ENCODE data around the gene CDK17.

CDK17 gene

GRCh38 chr12:96334502-96334901 lies 65.7 kb downstream of the CDK17 start:
- H3K9ac ChIP-seq (ENCODE audit: low read length), result no peak overlapping the region
- no peak overlapping the region for H3K4me3 ChIP-seq (ENCODE audit: insufficient read depth in 1 of 2, low read depth in 1 of 2, low read length in 2 of 2)
- H2BK120ac ChIP-seq (ENCODE audit: low read depth, low read length), result no peak overlapping the region
- peaks cover 18% of the 10 kb centered on the region for H3K9me3 ChIP-seq (ENCODE audit: control insufficient read depth, low read length)
- no peak overlapping the region for H4K8ac ChIP-seq (ENCODE audit: low read length)
- H4K91ac ChIP-seq (ENCODE audit: low read length), result no peak overlapping the region
- WGBS, result no CpG with 5 or more reads among the region's 2 CpGs
- no peak overlapping the region for H3K27ac ChIP-seq (ENCODE audit: low read length, poor library complexity, severe bottlenecking)
- no peak overlapping the region for H2BK15ac ChIP-seq (ENCODE audit: low read depth, poor library complexity, severe bottlenecking)
- peaks cover 3 to 75% of the 10 kb centered on the region in 2 experiments for H3K36me3 ChIP-seq (ENCODE audit: control insufficient read depth in 1 of 2, insufficient read depth in 2 of 2, low read depth in 1 of 2, low read length in 2 of 2)
- H3K4me2 ChIP-seq (ENCODE audit: low read length, poor library complexity, severe bottlenecking), result no peak overlapping the region
- H3K14ac ChIP-seq (ENCODE audit: low read length in 2 of 2), result no peak overlapping the region
- H3K27me3 ChIP-seq (ENCODE audit: control insufficient read depth in 1 of 2, insufficient read depth in 1 of 2, low read length in 2 of 2), result no peaks in the 10 kb centered on the region
- no peak for DNase-seq
- H2BK12ac ChIP-seq (ENCODE audit: low read length in 2 of 2), result no peak overlapping the region
- H3K18ac ChIP-seq (ENCODE audit: low read depth in 1 of 2, low read length in 2 of 2), result no peak overlapping the region
- no peaks in the 10 kb centered on the region for H3K4me1 ChIP-seq (ENCODE audit: control insufficient read depth, insufficient read depth, low read depth, low read length)
- H2AFZ ChIP-seq (ENCODE audit: low read depth, low read length), result no peak overlapping the region
- no peak overlapping the region for H2AK5ac ChIP-seq (ENCODE audit: low read length, severe bottlenecking)
- H3K4ac ChIP-seq (ENCODE audit: low read depth in 1 of 2, low read length in 2 of 2), result no peak overlapping the region
- no peaks in the 10 kb centered on the region for H3K79me1 ChIP-seq (replicated peaks; ENCODE audit: low read length, poor library complexity, severe bottlenecking)
- no peak overlapping the region for H3K23ac ChIP-seq (ENCODE audit: low read length in 2 of 2)
- H2BK5ac ChIP-seq (ENCODE audit: low read depth, low read length, poor library complexity, severe bottlenecking), result no peak overlapping the region

GRCh38 chr12:96329545-96329944 lies 70.7 kb downstream of the CDK17 start:
- no peak overlapping the region for H3K23ac ChIP-seq (ENCODE audit: low read length in 2 of 2)
- H2BK120ac ChIP-seq (ENCODE audit: low read depth, low read length), result no peak overlapping the region
- no peak overlapping the region for H2BK5ac ChIP-seq (ENCODE audit: low read depth, low read length, poor library complexity, severe bottlenecking)
- DNase-seq, result no peak
- no peak overlapping the region for H2BK15ac ChIP-seq (ENCODE audit: low read depth, poor library complexity, severe bottlenecking)
- H3K4me3 ChIP-seq (ENCODE audit: insufficient read depth in 1 of 2, low read depth in 1 of 2, low read length in 2 of 2), result no peak overlapping the region
- H3K18ac ChIP-seq (ENCODE audit: low read depth in 1 of 2, low read length in 2 of 2), result no peak overlapping the region
- H2BK12ac ChIP-seq (ENCODE audit: low read length in 2 of 2), result no peak overlapping the region
- no peak overlapping the region for H3K27ac ChIP-seq (ENCODE audit: low read length, poor library complexity, severe bottlenecking)
- H3K9me3 ChIP-seq (ENCODE audit: control insufficient read depth, low read length), result no peaks in the 10 kb centered on the region
- no peaks in the 10 kb centered on the region for H3K27me3 ChIP-seq (ENCODE audit: control insufficient read depth in 1 of 2, insufficient read depth in 1 of 2, low read length in 2 of 2)
- no peak overlapping the region for H2AFZ ChIP-seq (ENCODE audit: low read depth, low read length)
- no peak overlapping the region for H3K4ac ChIP-seq (ENCODE audit: low read depth in 1 of 2, low read length in 2 of 2)
- peaks cover 3 to 78% of the 10 kb centered on the region in 2 experiments for H3K36me3 ChIP-seq (ENCODE audit: control insufficient read depth in 1 of 2, insufficient read depth in 2 of 2, low read depth in 1 of 2, low read length in 2 of 2)
- no peak overlapping the region for H4K91ac ChIP-seq (ENCODE audit: low read length)
- peaks cover 6% of the 10 kb centered on the region for H3K79me1 ChIP-seq (replicated peaks; ENCODE audit: low read length, poor library complexity, severe bottlenecking)
- WGBS, result 75% methylated on average over 1 of the region's 3 CpGs
- no peak overlapping the region for H3K4me2 ChIP-seq (ENCODE audit: low read length, poor library complexity, severe bottlenecking)
- no peak overlapping the region for H3K14ac ChIP-seq (ENCODE audit: low read length in 2 of 2)
- no peak overlapping the region for H4K8ac ChIP-seq (ENCODE audit: low read length)
- H3K9ac ChIP-seq (ENCODE audit: low read length), result no peak overlapping the region
- H2AK5ac ChIP-seq (ENCODE audit: low read length, severe bottlenecking), result no peak overlapping the region
- H3K4me1 ChIP-seq (ENCODE audit: control insufficient read depth, insufficient read depth, low read depth, low read length), result peaks cover 3% of the 10 kb centered on the region

- Histone ChIP-seq H3K23ac (ENCODE audit: low read length in 2 of 2) (no peak overlapping the region), H3K36me3 (ENCODE audit: control insufficient read depth in 1 of 2, insufficient read depth in 2 of 2, low read depth in 1 of 2, low read length in 2 of 2) (peaks cover 3 to 77% of the 10 kb centered on the region in 2 experiments), H3K18ac (ENCODE audit: low read depth in 1 of 2, low read length in 2 of 2) (no peak overlapping the region), H2BK15ac (ENCODE audit: low read depth, poor library complexity, severe bottlenecking) (no peak overlapping the region), H3K4me1 (ENCODE audit: control insufficient read depth, insufficient read depth, low read depth, low read length) (peaks cover 3% of the 10 kb centered on the region), H4K8ac (ENCODE audit: low read length) (no peak overlapping the region), H4K91ac (ENCODE audit: low read length) (no peak overlapping the region), H2AFZ (ENCODE audit: low read depth, low read length) (no peak overlapping the region), H2BK5ac (ENCODE audit: low read depth, low read length, poor library complexity, severe bottlenecking) (no peak overlapping the region), H3K4ac (ENCODE audit: low read depth in 1 of 2, low read length in 2 of 2) (no peak overlapping the region), H3K9me3 (ENCODE audit: control insufficient read depth, low read length) (no peaks in the 10 kb centered on the region), H2BK12ac (ENCODE audit: low read length in 2 of 2) (no peak overlapping the region), H3K27ac (ENCODE audit: low read length, poor library complexity, severe bottlenecking) (no peak overlapping the region), H3K79me1 (replicated peaks; ENCODE audit: low read length, poor library complexity, severe bottlenecking) (peaks cover 6% of the 10 kb centered on the region), H3K14ac (ENCODE audit: low read length in 2 of 2) (no peak overlapping the region), H2AK5ac (ENCODE audit: low read length, severe bottlenecking) (no peak overlapping the region), H2BK120ac (ENCODE audit: low read depth, low read length) (no peak overlapping the region), H3K9ac (ENCODE audit: low read length) (no peak overlapping the region), H3K27me3 (ENCODE audit: control insufficient read depth in 1 of 2, insufficient read depth in 1 of 2, low read length in 2 of 2) (no peaks in the 10 kb centered on the region), H3K4me2 (ENCODE audit: low read length, poor library complexity, severe bottlenecking) (no peak overlapping the region), H3K4me3 (ENCODE audit: insufficient read depth in 1 of 2, low read depth in 1 of 2, low read length in 2 of 2) (no peak overlapping the region)
- WGBS, result no CpG with 5 or more reads among the region's 2 CpGs
- DNase-seq, result no peak
These were observed 71.2 kb downstream of the CDK17 start for GRCh38 chr12:96329018-96329417.

GRCh38 chr12:96327889-96328288 lies 72.3 kb downstream of the CDK17 start:
- no peak overlapping the region for H3K4me2 ChIP-seq (ENCODE audit: low read length, poor library complexity, severe bottlenecking)
- peaks cover 3% of the 10 kb centered on the region for H3K4me1 ChIP-seq (ENCODE audit: control insufficient read depth, insufficient read depth, low read depth, low read length)
- H3K4ac ChIP-seq (ENCODE audit: low read depth in 1 of 2, low read length in 2 of 2), result no peak overlapping the region
- H3K18ac ChIP-seq (ENCODE audit: low read depth in 1 of 2, low read length in 2 of 2), result no peak overlapping the region
- no peak overlapping the region for H4K91ac ChIP-seq (ENCODE audit: low read length)
- no peak overlapping the region for H2AK5ac ChIP-seq (ENCODE audit: low read length, severe bottlenecking)
- H2BK120ac ChIP-seq (ENCODE audit: low read depth, low read length), result no peak overlapping the region
- H3K27ac ChIP-seq (ENCODE audit: low read length, poor library complexity, severe bottlenecking), result no peak overlapping the region
- H2AFZ ChIP-seq (ENCODE audit: low read depth, low read length), result no peak overlapping the region
- DNase-seq, result no peak
- H3K14ac ChIP-seq (ENCODE audit: low read length in 2 of 2), result no peak overlapping the region
- peaks cover 8% of the 10 kb centered on the region for H3K79me1 ChIP-seq (replicated peaks; ENCODE audit: low read length, poor library complexity, severe bottlenecking)
- H3K9me3 ChIP-seq (ENCODE audit: control insufficient read depth, low read length), result no peaks in the 10 kb centered on the region
- peaks cover 7 to 82% of the 10 kb centered on the region in 2 experiments for H3K36me3 ChIP-seq (ENCODE audit: control insufficient read depth in 1 of 2, insufficient read depth in 2 of 2, low read depth in 1 of 2, low read length in 2 of 2)
- H3K27me3 ChIP-seq (ENCODE audit: control insufficient read depth in 1 of 2, insufficient read depth in 1 of 2, low read length in 2 of 2), result no peaks in the 10 kb centered on the region
- 98% methylated on average over 3 of the region's 3 CpGs for WGBS
- H3K4me3 ChIP-seq (ENCODE audit: insufficient read depth in 1 of 2, low read depth in 1 of 2, low read length in 2 of 2), result no peak overlapping the region
- no peak overlapping the region for H2BK12ac ChIP-seq (ENCODE audit: low read length in 2 of 2)
- H3K23ac ChIP-seq (ENCODE audit: low read length in 2 of 2), result no peak overlapping the region
- H3K9ac ChIP-seq (ENCODE audit: low read length), result no peak overlapping the region
- H2BK5ac ChIP-seq (ENCODE audit: low read depth, low read length, poor library complexity, severe bottlenecking), result no peak overlapping the region
- no peak overlapping the region for H4K8ac ChIP-seq (ENCODE audit: low read length)
- H2BK15ac ChIP-seq (ENCODE audit: low read depth, poor library complexity, severe bottlenecking), result no peak overlapping the region
